Muscle of leg (tissue), 11 donors: ENCODE data around the gene TM2D3. TPM values are rescaled to one million over a fixed set of nuclear protein-coding genes. Genes with fewer than 3 reads are reported as not detected.

Experiments
- DNase-seq: peaks from one replicate; pipeline ENCODE4 v3.0.0; 2013
- H3K27ac ChIP-seq: one replicate; pipeline ENCODE4 v1.5.1; 2013; ENCODE audit warnings: mild to moderate bottlenecking, low read length, control low read depth
- H3K27me3 ChIP-seq: one replicate; pipeline ENCODE4 v1.6.1; 2013; ENCODE audit warnings: low read length; ENCODE audit not compliant: control insufficient read depth, insufficient read depth
- H3K36me3 ChIP-seq: one replicate; pipeline ENCODE4 v1.6.1; 2013; ENCODE audit warnings: low read length; ENCODE audit not compliant: control insufficient read depth, insufficient read depth
- H3K4me1 ChIP-seq: one replicate; pipeline ENCODE4 v1.6.1; 2013; ENCODE audit warnings: low read length; ENCODE audit not compliant: control insufficient read depth, insufficient read depth
- H3K4me3 ChIP-seq: one replicate; pipeline ENCODE4 v1.5.1; 2013; ENCODE audit warnings: low read length, control low read depth
- H3K9me3 ChIP-seq: replicated peaks from 2 replicates; pipeline ENCODE4 v1.6.1; 2013; ENCODE audit warnings: low read depth, low read length; ENCODE audit not compliant: control insufficient read depth
- WGBS: methylation state at CpG from one replicate; pipeline ENCODE4 v1.1.5; 2013; ENCODE audit warnings: missing lambda C conversion rate; ENCODE audit not compliant: insufficient coverage; 5-methylcytosine and 5-hydroxymethylcytosine counted together
- polyA plus RNA-seq, 8 donors: library from polyadenylated mRNA; unstranded; fragments of 120-200 nt; gene quantifications; one replicate each; pipeline versions ENCODE4 v1.2.1 to v1.2.3, GENCODE V29; 2013; ENCODE audit warnings: inconsistent platforms in 1 of 8, low replicate concordance in 1 of 8; ENCODE audit not compliant: insufficient read length in 8 of 8, insufficient read depth in 1 of 8
- total RNA-seq: library from RNA; stranded (reverse); fragments of 120-200 nt; gene quantifications from one replicate; pipeline ENCODE4 v1.2.4, GENCODE V29; 2013

Gene TM2D3
- total and polyA plus RNA-seq, 9 donors = 34.5 to 40.6 (median 37.8) TPM

DNA sequence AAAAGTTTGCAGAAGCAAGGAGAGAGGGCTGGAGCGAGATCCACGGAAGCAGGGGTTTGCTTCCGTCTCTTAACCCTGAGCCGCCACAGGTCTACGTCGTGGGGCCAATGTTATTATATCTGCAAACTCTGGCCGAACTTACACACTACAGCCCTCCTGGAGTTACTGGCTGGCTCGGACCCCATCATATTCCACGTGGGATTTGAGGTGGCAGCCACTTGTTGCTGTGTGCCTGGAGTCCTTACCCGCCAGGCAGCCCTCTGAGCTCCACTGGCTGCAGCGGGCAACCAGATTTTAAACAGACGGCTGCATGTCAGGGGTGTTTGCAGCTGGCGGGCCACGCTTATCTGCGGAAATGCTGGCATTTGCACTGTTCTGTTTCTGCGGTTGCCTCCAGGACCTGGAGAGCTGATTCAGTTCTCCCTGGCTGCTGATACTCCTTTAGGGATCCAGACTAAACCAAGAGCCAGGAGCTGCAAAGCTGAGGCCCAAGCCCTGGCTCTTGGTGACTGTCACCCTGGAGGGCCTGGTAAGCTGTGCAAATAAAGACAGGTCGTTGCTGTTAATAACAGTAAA lies 34.7 kb downstream of the TM2D3 start:
- DNase-seq = peak; percentile 51
- no peaks in the 10 kb centered on the region for H3K27me3 ChIP-seq
- no peaks in the 10 kb centered on the region for H3K36me3 ChIP-seq
- H3K9me3 ChIP-seq = no peaks in the 10 kb centered on the region
- H3K4me3 ChIP-seq = no peak overlapping the region
- 62% methylated on average over 10 of the region's 17 CpGs for WGBS
- no peak overlapping the region for H3K27ac ChIP-seq
- H3K4me1 ChIP-seq = peaks cover 73% of the 10 kb centered on the region

GRCh38 chr15:101615986-101616848 lies 36.0 kb downstream of the TM2D3 start:
- Histone ChIP-seq H3K4me1 (peaks cover 80% of the 10 kb centered on the region), H3K9me3 (no peaks in the 10 kb centered on the region), H3K27ac (no peak overlapping the region), H3K27me3 (no peaks in the 10 kb centered on the region), H3K4me3 (no peak overlapping the region), H3K36me3 (no peaks in the 10 kb centered on the region)
- DNase-seq = peak; percentile 80
- WGBS = 44% methylated on average over 12 of the region's 25 CpGs

GRCh38 chr15:101615414-101615985 lies 36.7 kb downstream of the TM2D3 start:
- 45% methylated on average over 15 of the region's 15 CpGs for WGBS
- DNase-seq = peak; percentile 50
- H3K27ac ChIP-seq = no peak overlapping the region

GRCh38 chr15:101614761-101615160 lies 37.4 kb downstream of the TM2D3 start:
- peak; percentile 31 for DNase-seq
- 39% methylated on average over 9 of the region's 11 CpGs for WGBS
- H3K36me3 ChIP-seq = no peaks in the 10 kb centered on the region
- H3K4me3 ChIP-seq = no peak overlapping the region
- no peaks in the 10 kb centered on the region for H3K9me3 ChIP-seq
- no peaks in the 10 kb centered on the region for H3K27me3 ChIP-seq
- H3K27ac ChIP-seq = no peak overlapping the region
- H3K4me1 ChIP-seq = peaks cover 79% of the 10 kb centered on the region

More at GRCh38 chr15:101615414-101615985, 36.7 kb downstream of the TM2D3 start:
- Histone ChIP-seq H3K9me3 (no peaks in the 10 kb centered on the region), H3K4me1 (peaks cover 77% of the 10 kb centered on the region), H3K4me3 (no peak overlapping the region), H3K27me3 (no peaks in the 10 kb centered on the region), H3K36me3 (no peaks in the 10 kb centered on the region)

DNA sequence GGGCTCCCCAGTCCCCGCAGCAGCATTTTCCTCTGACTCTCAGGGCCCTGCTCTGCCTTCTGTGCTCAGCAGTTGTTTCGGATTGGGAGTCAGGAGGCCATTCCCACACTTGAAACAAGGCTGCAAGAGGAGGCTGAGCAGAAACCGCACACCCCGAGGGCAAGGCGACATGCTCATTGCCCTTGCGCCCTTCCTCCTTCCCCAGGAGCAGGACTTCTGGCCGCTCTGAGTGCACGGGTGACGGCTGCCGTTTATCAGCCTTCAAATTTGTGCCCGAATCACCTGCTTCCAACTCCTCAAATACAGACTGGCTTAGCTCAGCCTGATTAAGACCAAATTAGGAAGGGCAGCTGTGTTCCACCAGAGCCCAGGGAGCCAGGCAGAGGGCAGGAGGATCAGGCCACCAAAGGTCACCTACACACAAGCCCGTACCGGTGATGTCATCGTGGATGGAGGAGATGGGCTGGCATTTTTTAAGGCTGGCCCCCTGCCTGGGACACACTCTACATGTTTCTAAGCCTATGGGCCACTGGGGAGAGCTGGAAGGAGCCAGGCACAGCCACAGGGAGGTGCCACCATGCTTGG lies 38.1 kb downstream of the TM2D3 start:
- Histone ChIP-seq H3K36me3 (no peaks in the 10 kb centered on the region), H3K27ac (peak overlapping the region; percentile 7), H3K27me3 (no peaks in the 10 kb centered on the region), H3K4me3 (no peak overlapping the region), H3K4me1 (peaks cover 73% of the 10 kb centered on the region), H3K9me3 (no peaks in the 10 kb centered on the region)
- no peak for DNase-seq
- 55% methylated on average over 12 of the region's 14 CpGs for WGBS

- Histone ChIP-seq H3K9me3 (no peaks in the 10 kb centered on the region), H3K4me1 (peaks cover 66% of the 10 kb centered on the region), H3K36me3 (no peaks in the 10 kb centered on the region), H3K27me3 (no peaks in the 10 kb centered on the region), H3K4me3 (no peak overlapping the region), H3K27ac (no peak overlapping the region)
- DNase-seq = peak; percentile 85
- 22% methylated on average over 15 of the region's 20 CpGs for WGBS
Observed at GRCh38 chr15:101613130-101614000, 38.8 kb downstream of the TM2D3 start.

DNA sequence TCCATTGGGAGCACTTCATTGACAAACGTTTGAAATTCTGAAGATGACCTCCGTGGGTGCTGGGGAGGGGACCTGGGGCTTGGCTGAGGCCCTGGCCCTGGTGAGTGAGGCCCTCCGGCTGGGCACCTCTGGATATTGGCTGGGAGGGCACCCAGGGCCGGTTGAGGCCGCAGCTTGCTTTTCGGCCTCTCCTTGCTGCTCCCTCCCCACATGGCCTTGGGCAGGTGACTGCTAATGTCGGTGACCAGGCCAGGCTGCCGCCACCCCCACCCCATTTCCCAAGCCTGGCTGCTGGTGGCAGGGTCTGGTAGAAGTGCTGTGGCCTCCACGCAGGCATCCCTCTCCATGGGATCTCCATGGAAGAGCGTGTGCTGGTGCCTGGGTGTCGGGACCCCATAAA lies 39.5 kb downstream of the TM2D3 start:
- Histone ChIP-seq H3K4me3 (no peak overlapping the region), H3K9me3 (no peaks in the 10 kb centered on the region), H3K4me1 (peaks cover 61% of the 10 kb centered on the region), H3K27ac (peak overlapping the region; percentile 3), H3K36me3 (no peaks in the 10 kb centered on the region), H3K27me3 (no peaks in the 10 kb centered on the region)
- 85% methylated on average over 4 of the region's 11 CpGs for WGBS
- DNase-seq = no peak

- Histone ChIP-seq H3K36me3 (no peaks in the 10 kb centered on the region), H3K9me3 (no peaks in the 10 kb centered on the region), H3K4me3 (no peak overlapping the region), H3K27me3 (no peaks in the 10 kb centered on the region), H3K27ac (peak overlapping the region; percentile 7), H3K4me1 (peaks cover 57% of the 10 kb centered on the region)
- DNase-seq = no peak
- WGBS = 89% methylated on average over 9 of the region's 10 CpGs
Observed at GRCh38 chr15:101611580-101612299, 40.4 kb downstream of the TM2D3 start.

- 75% methylated on average over 11 of the region's 15 CpGs for WGBS
- no peak overlapping the region for H3K27ac ChIP-seq
- H3K4me1 ChIP-seq = peaks cover 50% of the 10 kb centered on the region
- H3K9me3 ChIP-seq = no peaks in the 10 kb centered on the region
- H3K36me3 ChIP-seq = no peaks in the 10 kb centered on the region
- no peak overlapping the region for H3K4me3 ChIP-seq
- no peak for DNase-seq
- H3K27me3 ChIP-seq = no peaks in the 10 kb centered on the region
Observed at GRCh38 chr15:101611007-101611406, 41.2 kb downstream of the TM2D3 start.
